Adrenal gland (tissue), 12 donors: ENCODE results near the gene RHEBL1. TPM values are rescaled to one million over a fixed set of nuclear protein-coding genes. Genes with fewer than 3 reads are reported as not detected.

Source experiments
- DNase-seq, 7 donors: peaks; one replicate each; pipeline ENCODE4 v3.0.0-alpha.2; 2019 to 2020
- H3K27ac ChIP-seq, 5 donors: fragments of 200-600 bp; sonication (generic) in 4 of 5; 1 replicate in 3 of 5; 2 replicates in 2 of 5; pipeline versions ENCODE4 v1.5.1 to v1.8.0; 2016 to 2020; ENCODE audit warnings: mild to moderate bottlenecking in 1 of 5
- H3K27me3 ChIP-seq: fragments of 200-600 bp; 2 replicates; pipeline ENCODE4 v1.8.0; 2021
- H3K36me3 ChIP-seq, 2 donors: fragments of 200-600 bp; replicated peaks in 1 of 2; 1 replicate in 1 of 2; 2 replicates in 1 of 2; pipeline versions ENCODE4 v1.5.1 to v1.8.0; 2018 to 2022
- H3K4me1 ChIP-seq, 2 donors: fragments of 200-600 bp; replicated peaks in 1 of 2; 1 replicate in 1 of 2; 2 replicates in 1 of 2; pipeline versions ENCODE4 v1.5.1 to v1.8.0; 2018 to 2021
- H3K4me3 ChIP-seq, 4 donors: fragments of 200-600 bp; sonication (generic) in 3 of 4; one replicate each; pipeline ENCODE4 v1.5.1; 2016 to 2018
- H3K9me3 ChIP-seq, 3 donors: fragments of 200-600 bp; sonication (generic) in 1 of 3; replicated peaks in 1 of 3; 1 replicate in 2 of 3; 2 replicates in 1 of 3; pipeline versions ENCODE4 v1.5.1 to v1.8.0; 2016 to 2021
- CTCF ChIP-seq, 6 experiments: fragments of 450-650 bp in 4 of 6; fragments of 200-600 bp in 2 of 6; sonication (generic) in 1 of 6; IDR thresholded peaks; 1 replicate in 5 of 6; 2 replicates in 1 of 6; pipeline versions ENCODE4 v1.5.1 to v1.8.0; 2016 to 2021; ENCODE audit warnings: antibody characterized with exemption in 6 of 6, mild to moderate bottlenecking in 2 of 6, moderate library complexity in 1 of 6
- POLR2A ChIP-seq, 2 donors: fragments of 450-650 bp; IDR thresholded peaks; one replicate each; pipeline ENCODE4 v1.6.1; 2017; ENCODE audit warnings: antibody characterized with exemption in 2 of 2, mild to moderate bottlenecking in 2 of 2, moderate library complexity in 1 of 2
- WGBS, 4 donors: extraction: QIAGEN DNeasy Blood & Tissue Kit in 2 of 4; methylation state at CpG; one replicate each; pipeline versions ENCODE4 v1.1.5 to v1.1.7; 2013 to 2017; 5-methylcytosine and 5-hydroxymethylcytosine counted together
- intact Hi-C, 2 donors: fragments of 100-400 bp; cut with DNase I; formaldehyde crosslinking; loops; one replicate each; pipeline versions ENCODE4 v1.14.1 to v1.15.0; 2022 to 2023
- polyA plus RNA-seq, 3 donors: library from polyadenylated mRNA; stranded (reverse); fragments of 200-250 nt in 2 of 3; fragments of 350-450 nt in 1 of 3; fragmentation: Illumina TruSeq in 1 of 3; extraction: RNeasy Lipid Tissue Mini Kit (QIAGEN cat#74804) in 1 of 3; gene quantifications; one replicate each; pipeline ENCODE4 v1.2.3, GENCODE V29; 2013 to 2014
- total RNA-seq, 9 donors: library from RNA; depleted of rRNA in 4 of 9; stranded (reverse); fragments of >200 nt in 4 of 9; fragments of 120-200 nt in 1 of 9; fragmentation: NEBNext Ultra II Directional in 1 of 9; extraction: Animal tissue kit (Norgen Biotek cat#: 25700) in 1 of 9; gene quantifications; one replicate each; pipeline versions ENCODE4 v1.1.0 to v1.2.4, GENCODE V29; 2013 to 2023
- donor health status: healthy with polysubstance abuse.
- donor health status: Bipolar disorder and iron deficiency.
- donor health status: DM: yes; HTN: yes; CAD: no.
- donor health status: DM: no; HTN: no; CAD: no.
- donor health status: DM: no; HTN: no; CAD: no.
- donor health status: DM: yes; HTN: yes; CAD: no.

RHEBL1 gene
- total and polyA plus RNA-seq, 12 donors, result 0.26 to 1.8 (median 0.34) TPM; not detected in 4

GRCh38 chr12:49060237-49061156, 9.3 kb downstream of the RHEBL1 start, which contains the start of gene KMT2D:
Gene KMT2D, minus strand, starts transcription at chr12:49060794. Its CDS starts 5,470 bp downstream, at chr12:49055324.
- no peaks in the 10 kb centered on the region for H3K9me3 ChIP-seq
- no peaks in the 10 kb centered on the region for H3K36me3 ChIP-seq
- 0% methylated on average over 2 to 74 of the region's 74 CpGs for WGBS, 4 donors
- peak within 1 kb of the TSS; percentile 94 to 98 (median 96) for H3K27ac ChIP-seq
- H3K4me3 ChIP-seq, result peak within 1 kb of the TSS; percentile 68 to 99 (median 80)
- H3K27me3 ChIP-seq, result no peaks in the 10 kb centered on the region
- intact Hi-C loops, result loop anchor here (10.0 kb wide), 1 partner anchor 64 kb away; no protein-coding TSS in a partner anchor
- peak; percentile 87 to 95 (median 93) for DNase-seq
- peak in 1 of 2 donors; percentile 7 for TF ChIP-seq POLR2A (IDR thresholded peaks at IDR 0.05)
- TF ChIP-seq CTCF (IDR thresholded peaks at IDR 0.05), result peak in 5 of 6 experiments; percentile 22 to 92 (median 67)
- peaks cover 36 to 39% of the 10 kb centered on the region in 2 donors for H3K4me1 ChIP-seq

GRCh38 chr12:49059299-49060171, 10.2 kb downstream of the RHEBL1 start:
- peaks cover 42 to 45% of the 10 kb centered on the region in 2 donors for H3K4me1 ChIP-seq

GRCh38 chr12:49059045-49059298, 10.8 kb downstream of the RHEBL1 start:
- Histone ChIP-seq H3K27me3 (no peaks in the 10 kb centered on the region), H3K27ac (peak overlapping the region in 3 of 5 donors; percentile 96 to 98 (median 97)), H3K4me1 (peaks cover 42 to 45% of the 10 kb centered on the region in 2 donors), H3K4me3 (peak overlapping the region; percentile 68 to 99 (median 80)), H3K36me3 (peaks cover 0 to 13% of the 10 kb centered on the region in 2 donors), H3K9me3 (no peaks in the 10 kb centered on the region)
- no peak for TF ChIP-seq POLR2A (IDR thresholded peaks at IDR 0.05)
- TF ChIP-seq CTCF (IDR thresholded peaks at IDR 0.05), result no peak
- WGBS, 4 donors, result 0 to 11% (median 3%) methylated on average over 1 of the region's 1 CpG; no CpG with 5 or more reads in 1 of the 4 donors
- intact Hi-C loops, result loop anchor here in 1 of 2 donors (5.0 kb wide), 1 partner anchor 37 kb away; no protein-coding TSS in a partner anchor
- peak in 1 of 7 donors; percentile 25 for DNase-seq

More at GRCh38 chr12:49059299-49060171, 10.2 kb downstream of the RHEBL1 start:
- peak overlapping the region; percentile 68 to 99 (median 80) for H3K4me3 ChIP-seq
- H3K36me3 ChIP-seq, result peaks cover 0 to 7% of the 10 kb centered on the region in 2 donors
- intact Hi-C loops, result loop anchor here (5.0 to 10.0 kb wide), 2 partner anchors 37 to 65 kb away; no protein-coding TSS in a partner anchor
- peak in 2 of 7 donors; percentile 27 to 37 for DNase-seq
- no peaks in the 10 kb centered on the region for H3K27me3 ChIP-seq
- H3K27ac ChIP-seq, result peak overlapping the region; percentile 94 to 98 (median 96)
- no peaks in the 10 kb centered on the region for H3K9me3 ChIP-seq
- 0 to 1% (median 0%) methylated on average over 10 to 70 of the region's 70 CpGs for WGBS, 4 donors
- no peak for TF ChIP-seq POLR2A (IDR thresholded peaks at IDR 0.05)
- TF ChIP-seq CTCF (IDR thresholded peaks at IDR 0.05), result no peak
